SU-DHL-6 (cell line): ENCODE data around the gene ARHGEF28.

Experiments
- H2AFZ ChIP-seq: fragments of 200-600 bp; sonication (generic); 2 replicates; pipeline ENCODE4 v1.6.1; 2014; ENCODE audit warnings: low read depth, mild to moderate bottlenecking, moderate library complexity, mixed read lengths, antibody characterized with exemption, low read length; ENCODE audit not compliant: severe bottlenecking
- H3F3A ChIP-seq: fragments of 200-600 bp; shearing (Covaris generic); 2 replicates; pipeline ENCODE4 v1.6.0; 2016; ENCODE audit warnings: antibody characterized with exemption, mild to moderate bottlenecking; ENCODE audit not compliant: insufficient read depth
- H3K27ac ChIP-seq: fragments of 200-600 bp; sonication (generic); 2 replicates; pipeline ENCODE4 v1.5.1; 2016; ENCODE audit warnings: low read depth, mild to moderate bottlenecking, low read length, moderate library complexity, mixed read lengths
- H3K27me3 ChIP-seq: fragments of 200-600 bp; sonication (generic), shearing (Covaris generic); 2 replicates; pipeline ENCODE4 v1.6.0; 2014; ENCODE audit warnings: mild to moderate bottlenecking, low read length
- H3K36me3 ChIP-seq: fragments of 200-600 bp; sonication (generic); 2 replicates; pipeline ENCODE4 v1.6.1; 2014; ENCODE audit warnings: mild to moderate bottlenecking, low read length, mixed read lengths
- H3K4me2 ChIP-seq: fragments of 300-600, 200-600 bp; shearing (Covaris generic), sonication (generic); 2 replicates; pipeline ENCODE4 v1.6.0; 2014; ENCODE audit warnings: low read length, low read depth, mild to moderate bottlenecking; ENCODE audit not compliant: poor library complexity, severe bottlenecking
- H3K4me3 ChIP-seq: fragments of 200-600 bp; sonication (generic); 2 replicates; pipeline ENCODE4 v1.5.1; 2014; ENCODE audit warnings: antibody characterized with exemption, low read length, mild to moderate bottlenecking, mixed read lengths; ENCODE audit not compliant: insufficient read depth, poor library complexity, severe bottlenecking
- H3K79me2 ChIP-seq: fragments of 200-600 bp; sonication (generic); 2 replicates; pipeline ENCODE4 v1.6.1; 2014; ENCODE audit warnings: mild to moderate bottlenecking, low read length, moderate library complexity; ENCODE audit not compliant: insufficient read depth
- H3K9ac ChIP-seq: fragments of 200-600 bp; sonication (generic); 2 replicates; pipeline ENCODE4 v1.7.0; 2014; ENCODE audit warnings: mild to moderate bottlenecking, low read length
- H3K9me2 ChIP-seq: fragments of 200-600 bp; sonication (generic); replicated peaks from 2 replicates; pipeline ENCODE4 v1.6.1; 2014; ENCODE audit warnings: low read length; ENCODE audit not compliant: insufficient read depth
- H3K9me3 ChIP-seq: fragments of 200-600 bp; sonication (generic); 2 replicates; pipeline ENCODE4 v1.6.1; 2014; ENCODE audit warnings: low read length, mixed read lengths; ENCODE audit not compliant: insufficient read depth
- H4K20me1 ChIP-seq: fragments of 200-600 bp; sonication (generic); 2 replicates; pipeline ENCODE4 v1.6.1; 2014; ENCODE audit warnings: low read depth, mild to moderate bottlenecking, antibody characterized with exemption, low read length, moderate library complexity, mixed read lengths
- CTCF ChIP-seq: fragments of 200-600 bp; sonication (generic); IDR thresholded peaks from one replicate; pipeline ENCODE4 v1.5.1; 2017; ENCODE audit warnings: antibody characterized with exemption, mild to moderate bottlenecking, low read length, moderate library complexity; ENCODE audit not compliant: insufficient read depth, poor library complexity, severe bottlenecking
- EZH2phosphoT487 ChIP-seq: fragments of 200-600 bp; sonication (generic), shearing (Covaris generic); conservative IDR thresholded peaks from 2 replicates; pipeline ENCODE4 v1.6.1; 2018; ENCODE audit warnings: mild to moderate bottlenecking, antibody characterized with exemption, low read length, moderate library complexity, mixed read lengths

The ARHGEF28 gene

GRCh38 chr5:73764996-73765395, 139.0 kb downstream of the ARHGEF28 start:
- TF ChIP-seq CTCF (no peak), EZH2phosphoT487 (no peak)
- H3K9me3 ChIP-seq = no peaks in the 10 kb centered on the region
- H3K36me3 ChIP-seq = no peaks in the 10 kb centered on the region
- no peak overlapping the region for H3K4me3 ChIP-seq
- H3K27me3 ChIP-seq = no peaks in the 10 kb centered on the region
- H3K9ac ChIP-seq = no peak overlapping the region
- no peak overlapping the region for H3K27ac ChIP-seq
- H3K79me2 ChIP-seq = no peaks in the 10 kb centered on the region
- H3F3A ChIP-seq = no peaks in the 10 kb centered on the region
- no peaks in the 10 kb centered on the region for H4K20me1 ChIP-seq
- no peak overlapping the region for H2AFZ ChIP-seq
- no peak overlapping the region for H3K4me2 ChIP-seq
- H3K9me2 ChIP-seq = no peaks in the 10 kb centered on the region

- Histone ChIP-seq H3K9me3 (no peaks in the 10 kb centered on the region), H2AFZ (no peak overlapping the region), H3K9me2 (no peaks in the 10 kb centered on the region), H3K4me2 (no peak overlapping the region), H3K36me3 (no peaks in the 10 kb centered on the region), H3K4me3 (no peak overlapping the region), H4K20me1 (no peaks in the 10 kb centered on the region), H3K27me3 (no peaks in the 10 kb centered on the region), H3K79me2 (no peaks in the 10 kb centered on the region), H3K9ac (no peak overlapping the region), H3K27ac (no peak overlapping the region), H3F3A (no peaks in the 10 kb centered on the region)
- no peak for TF ChIP-seq CTCF
- TF ChIP-seq EZH2phosphoT487 = no peak
These were observed 140.9 kb downstream of the ARHGEF28 start for GRCh38 chr5:73766902-73767301.

- H3K79me2 ChIP-seq = no peaks in the 10 kb centered on the region
- no peak overlapping the region for H2AFZ ChIP-seq
- no peaks in the 10 kb centered on the region for H3K9me2 ChIP-seq
- no peak overlapping the region for H3K9ac ChIP-seq
- H3K4me3 ChIP-seq = no peak overlapping the region
- TF ChIP-seq EZH2phosphoT487 (no peak), CTCF (no peak)
- H3K4me2 ChIP-seq = no peak overlapping the region
- no peak overlapping the region for H3K27ac ChIP-seq
- H3K36me3 ChIP-seq = no peaks in the 10 kb centered on the region
- H3F3A ChIP-seq = no peaks in the 10 kb centered on the region
- H4K20me1 ChIP-seq = no peaks in the 10 kb centered on the region
- no peaks in the 10 kb centered on the region for H3K27me3 ChIP-seq
- H3K9me3 ChIP-seq = no peaks in the 10 kb centered on the region
These were observed 144.4 kb downstream of the ARHGEF28 start for GRCh38 chr5:73770172-73771025.
